OCI-LY3 (cell line): Measurements from ENCODE around the gene PLCL1.

ENCODE experiments used
- CTCF ChIP-seq: fragments of 200-600, 300-600 bp; sonication (generic); IDR thresholded peaks from 2 replicates; pipeline ENCODE4 v1.5.1; 2014; ENCODE audit warnings: antibody characterized with exemption, low read length, low read depth
- EZH2phosphoT487 ChIP-seq: fragments of 200-600 bp; shearing (Covaris generic); IDR thresholded peaks from 2 replicates; pipeline ENCODE4 v1.6.1; 2018; ENCODE audit warnings: antibody characterized with exemption, mixed run types, low read depth

- TF ChIP-seq CTCF (no peak), EZH2phosphoT487 (no peak)
These were observed 4.7 kb downstream of the PLCL1 start for GRCh38 chr2:197809064-197809463.
